HL-60 (cell line): ENCODE data around the gene RAI1.

Experiments
- CTCF ChIP-seq: IDR thresholded peaks from one replicate; pipeline ENCODE4 v1.5.1; 2011; ENCODE audit warnings: low read length, control low read depth, inconsistent platforms; ENCODE audit not compliant: insufficient read depth
- GABPA ChIP-seq: IDR thresholded peaks from 2 replicates; pipeline ENCODE4 v1.6.1; 2012; ENCODE audit warnings: low read depth
- POLR2AphosphoS5 ChIP-seq: IDR thresholded peaks from 2 replicates; pipeline ENCODE4 v1.6.1; 2012; ENCODE audit warnings: low read depth
- REST ChIP-seq: IDR thresholded peaks from 2 replicates; pipeline ENCODE4 v1.6.1; 2012; ENCODE audit warnings: low read depth; ENCODE audit not compliant: insufficient replicate concordance
- SPI1 ChIP-seq: IDR thresholded peaks from 2 replicates; pipeline ENCODE4 v1.6.1; 2012; ENCODE audit warnings: low read depth, mild to moderate bottlenecking, borderline replicate concordance

- TF ChIP-seq GABPA (no peak), CTCF (no peak), POLR2AphosphoS5 (no peak), REST (no peak), SPI1 (no peak)
Observed at GRCh38 chr17:17716837-17717523, 35.7 kb downstream of the RAI1 start.
